ENCODE measurements around the gene DNAH1.

DNA sequence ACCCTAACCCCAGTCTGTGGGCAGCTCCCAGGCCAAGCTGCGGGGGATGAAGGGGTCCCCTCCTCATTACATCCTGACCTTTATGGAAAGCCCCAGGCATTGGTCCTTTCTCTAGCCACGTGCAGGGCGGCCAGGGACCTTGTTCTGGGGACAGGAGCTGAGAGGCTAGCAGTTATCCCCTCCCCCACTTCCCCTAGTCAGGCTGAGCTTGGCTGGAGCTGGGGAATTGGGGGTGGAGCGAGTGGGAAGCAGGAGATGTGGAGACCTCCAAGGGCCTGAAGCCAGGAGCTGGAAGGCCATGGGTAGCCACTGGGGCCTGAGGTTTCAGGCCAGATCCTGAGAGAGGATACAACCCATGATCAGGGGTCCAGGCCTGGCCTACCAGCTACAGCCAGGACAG is 45.8 kb downstream of the DNAH1 start:
- TF ChIP-seq CTCF (IDR thresholded peaks at IDR 0.05) (no peak), POLR2A (IDR thresholded peaks at IDR 0.05) (no peak)
